GM21723 (cell line): Measurements from ENCODE around the gene TMPRSS4.

Source experiments
- ATAC-seq: cut with Tn5 transposase; IDR thresholded peaks from one replicate; pipeline ENCODE4 v1.9.1; 2021; ENCODE audit warnings: mild to moderate bottlenecking, moderate library complexity; ENCODE audit not compliant: unreplicated experiment

The TMPRSS4 gene

GRCh38 chr11:118132385-118133151 lies 55.7 kb downstream of the TMPRSS4 start:
- no peak for ATAC-seq

- no peak for ATAC-seq
Observed at GRCh38 chr11:118133816-118134215, 56.9 kb downstream of the TMPRSS4 start.

- ATAC-seq = no peak
Observed at GRCh38 chr11:118135051-118135795, 58.3 kb downstream of the TMPRSS4 start.

GRCh38 chr11:118135796-118136165 lies 58.9 kb downstream of the TMPRSS4 start:
- ATAC-seq = no peak

DNA sequence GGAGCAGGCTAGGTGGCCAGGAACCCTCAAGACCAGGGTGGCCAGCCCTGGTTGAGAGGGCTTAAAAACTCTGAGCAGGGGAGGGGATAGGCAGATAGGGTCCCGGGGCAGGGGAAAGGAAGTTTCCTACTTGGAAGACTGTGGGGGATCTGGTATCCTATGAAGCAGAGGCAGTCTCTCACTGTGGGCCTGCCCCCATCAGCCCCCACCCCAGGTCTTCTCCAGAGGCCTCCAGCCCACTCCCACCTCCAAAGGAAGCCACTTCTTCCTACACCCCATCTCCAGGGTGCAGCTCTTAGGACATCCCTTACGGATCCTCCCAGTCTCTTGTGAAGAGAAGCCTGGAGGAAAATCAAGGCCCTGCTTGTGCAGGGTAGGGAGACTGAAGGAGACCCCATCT lies 59.5 kb downstream of the TMPRSS4 start:
- no peak for ATAC-seq

- ATAC-seq = no peak
Observed at GRCh38 chr11:118136801-118137200, 59.9 kb downstream of the TMPRSS4 start.

GRCh38 chr11:118138839-118139420 lies 62.1 kb downstream of the TMPRSS4 start:
- ATAC-seq = no peak

- ATAC-seq = no peak
Observed at GRCh38 chr11:118139578-118139977, 62.7 kb downstream of the TMPRSS4 start.

DNA sequence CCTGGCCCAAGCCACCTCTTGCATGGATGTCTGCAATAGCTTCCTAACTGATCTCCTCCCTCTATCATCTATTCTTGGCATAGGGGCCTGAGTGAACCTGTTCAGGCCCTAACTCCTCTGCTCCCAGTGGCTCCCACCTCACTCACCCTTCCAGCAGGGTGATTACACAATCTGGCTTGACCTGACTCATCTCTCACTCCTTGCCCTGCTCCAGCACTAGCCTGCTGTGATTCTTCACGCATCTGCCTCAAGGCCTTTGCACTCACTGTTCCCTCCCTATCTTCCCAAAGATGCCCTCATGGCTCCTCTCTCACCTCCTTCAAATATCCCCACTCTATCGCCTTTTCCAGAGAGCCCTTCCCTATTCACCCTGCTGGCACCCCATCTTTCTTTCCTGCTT lies 65.2 kb downstream of the TMPRSS4 start:
- ATAC-seq = no peak

GRCh38 chr11:118142809-118143208 lies 65.9 kb downstream of the TMPRSS4 start:
- no peak for ATAC-seq

- ATAC-seq = no peak
Observed at GRCh38 chr11:118143661-118144185, 66.8 kb downstream of the TMPRSS4 start.

DNA sequence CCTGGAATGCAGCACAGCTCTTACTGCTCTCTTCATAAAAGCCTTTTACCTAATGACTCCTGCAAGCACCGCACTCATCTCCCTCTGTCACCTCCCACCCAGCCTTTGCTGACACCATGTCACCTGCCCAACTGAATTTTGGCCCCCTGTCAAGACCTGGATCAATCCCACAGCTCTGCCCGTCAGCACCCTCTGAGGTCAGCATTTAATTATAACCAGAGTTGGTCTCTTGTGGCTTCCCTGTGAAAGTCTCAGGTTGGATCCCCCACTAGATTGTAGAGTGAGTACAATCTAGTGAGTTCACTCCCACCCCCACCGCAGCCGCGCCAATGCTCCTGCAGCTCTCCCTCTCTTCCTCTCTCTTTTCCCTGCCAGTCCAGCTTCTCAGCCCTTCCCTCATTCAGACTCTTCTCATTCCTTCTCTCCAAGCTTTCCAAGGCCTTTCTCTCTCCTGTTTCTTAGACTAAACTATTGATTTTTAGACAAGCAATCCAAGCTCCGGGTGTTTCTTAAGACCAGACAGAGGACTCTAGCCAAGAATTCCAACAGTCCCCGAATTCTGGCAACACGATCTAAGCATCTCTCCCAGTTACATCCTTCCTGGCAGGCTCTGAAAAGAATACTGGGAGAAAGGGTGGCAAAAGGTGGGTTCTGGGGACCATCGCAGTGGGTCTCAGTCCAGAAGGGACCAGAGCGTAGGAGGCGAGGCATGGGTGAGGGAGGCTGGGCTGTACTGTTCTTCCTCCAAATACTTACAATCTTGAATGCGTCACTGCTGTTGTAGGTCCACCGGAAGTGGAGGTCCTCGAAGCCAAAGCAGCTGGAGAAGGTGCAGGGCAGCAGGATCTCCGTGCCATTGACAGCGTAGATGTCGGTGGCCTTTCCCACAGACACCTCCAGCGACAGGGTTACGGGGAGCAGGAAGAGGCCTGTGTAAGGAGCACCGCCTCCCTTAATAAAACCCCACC lies 67.7 kb downstream of the TMPRSS4 start:
- ATAC-seq = no peak

GRCh38 chr11:118145285-118146227 lies 68.7 kb downstream of the TMPRSS4 start:
- peak; percentile 83 for ATAC-seq

GRCh38 chr11:118146554-118146953 lies 69.7 kb downstream of the TMPRSS4 start:
- no peak for ATAC-seq

DNA sequence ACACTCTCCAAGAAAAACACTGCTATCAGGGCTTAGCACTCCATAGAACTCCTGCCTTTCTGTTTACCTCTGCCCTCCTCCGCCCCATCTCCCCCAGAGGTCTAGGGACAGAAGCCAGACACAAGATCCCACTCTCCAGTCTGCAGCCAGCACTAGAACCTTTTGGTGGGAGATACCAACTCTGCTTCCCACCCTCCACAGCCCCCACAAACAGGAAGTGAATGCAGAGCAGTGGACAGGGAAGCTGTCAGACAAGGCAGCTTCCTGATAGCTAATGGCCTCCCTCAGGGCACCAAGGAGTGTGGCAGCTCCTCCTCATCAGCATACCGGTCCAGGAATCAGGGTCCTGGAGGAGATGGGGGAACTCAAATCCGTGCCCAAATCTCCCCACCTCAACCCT lies 70.6 kb downstream of the TMPRSS4 start:
- ATAC-seq = no peak

GRCh38 chr11:118148240-118148639 lies 71.4 kb downstream of the TMPRSS4 start:
- no peak for ATAC-seq

DNA sequence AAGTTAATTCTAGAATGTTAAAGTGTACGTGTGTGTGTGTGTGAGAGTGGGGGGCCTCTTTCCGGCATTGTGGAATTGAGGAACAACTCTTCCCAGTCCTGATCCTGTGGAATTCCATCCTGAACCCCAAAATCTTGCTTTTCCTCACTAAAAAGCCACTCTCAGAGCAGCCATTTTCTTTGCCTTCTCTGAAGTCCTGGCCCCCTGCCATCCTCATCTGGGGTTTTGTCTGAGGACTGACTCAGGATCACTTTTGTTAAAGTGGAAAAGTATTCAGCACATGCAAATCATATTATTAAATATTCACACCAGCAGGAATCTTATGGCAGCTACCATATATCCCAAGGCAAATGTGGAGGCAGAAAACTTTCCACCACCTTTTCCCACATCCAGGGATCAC lies 72.0 kb downstream of the TMPRSS4 start:
- ATAC-seq = no peak

DNA sequence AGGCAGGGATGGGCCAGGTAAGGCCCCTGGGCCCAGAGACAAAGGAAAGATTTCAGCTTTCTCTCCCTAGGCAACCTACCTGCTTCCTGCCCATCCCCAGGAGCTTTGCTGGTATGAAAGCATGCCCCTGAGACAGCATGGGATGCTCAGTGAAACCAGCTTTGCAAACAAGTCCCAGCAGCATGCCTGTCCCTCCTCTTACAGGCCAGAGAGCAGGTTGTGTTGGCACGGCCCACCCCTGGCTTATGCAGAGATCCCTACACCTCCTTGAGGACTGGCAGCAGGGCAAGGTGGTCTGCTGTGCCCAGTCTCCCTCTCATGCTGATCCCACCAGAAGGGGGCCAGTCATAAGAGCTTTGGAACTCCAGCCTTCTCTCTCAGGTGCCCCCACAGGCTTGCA lies 72.6 kb downstream of the TMPRSS4 start:
- ATAC-seq = no peak

DNA sequence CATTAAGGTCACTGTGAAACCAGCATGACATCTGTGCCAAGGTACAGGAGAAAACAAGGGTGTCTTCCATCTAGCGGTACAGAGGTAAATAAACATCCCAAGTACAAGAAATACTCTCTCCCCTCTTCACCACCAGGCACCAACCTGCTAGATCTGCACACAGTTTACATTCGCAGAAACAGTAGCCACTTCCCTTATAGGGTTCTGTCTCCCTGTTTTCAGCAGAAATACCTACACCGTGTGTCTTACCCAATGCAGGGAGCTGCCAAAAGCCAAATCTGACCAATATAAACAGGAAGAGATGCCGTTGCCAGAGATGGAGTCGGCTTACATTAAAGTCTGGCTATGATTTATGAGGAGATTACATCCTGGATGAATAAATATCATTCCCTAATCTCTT lies 74.6 kb downstream of the TMPRSS4 start:
- ATAC-seq = no peak
